ENCODE data around the gene NUB1.

DNA sequence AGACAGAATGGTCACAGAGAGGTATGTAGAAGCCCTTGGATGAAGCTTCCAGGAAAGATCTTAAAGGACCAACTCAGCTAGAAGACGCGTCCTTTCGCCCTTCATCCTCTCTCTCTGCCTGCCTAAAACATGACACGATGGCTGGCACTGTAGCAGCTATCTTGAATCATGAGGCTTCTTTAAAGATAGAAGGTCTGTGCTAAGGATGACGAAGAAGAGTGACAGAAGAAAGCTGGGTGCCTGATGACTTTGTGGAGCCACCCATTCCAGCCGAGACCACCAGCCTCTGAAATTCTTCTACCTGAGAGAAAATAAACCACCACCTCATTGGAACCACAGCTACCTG, 42.7 kb downstream of the NUB1 start:
- TF ChIP-seq, protein P1, sequence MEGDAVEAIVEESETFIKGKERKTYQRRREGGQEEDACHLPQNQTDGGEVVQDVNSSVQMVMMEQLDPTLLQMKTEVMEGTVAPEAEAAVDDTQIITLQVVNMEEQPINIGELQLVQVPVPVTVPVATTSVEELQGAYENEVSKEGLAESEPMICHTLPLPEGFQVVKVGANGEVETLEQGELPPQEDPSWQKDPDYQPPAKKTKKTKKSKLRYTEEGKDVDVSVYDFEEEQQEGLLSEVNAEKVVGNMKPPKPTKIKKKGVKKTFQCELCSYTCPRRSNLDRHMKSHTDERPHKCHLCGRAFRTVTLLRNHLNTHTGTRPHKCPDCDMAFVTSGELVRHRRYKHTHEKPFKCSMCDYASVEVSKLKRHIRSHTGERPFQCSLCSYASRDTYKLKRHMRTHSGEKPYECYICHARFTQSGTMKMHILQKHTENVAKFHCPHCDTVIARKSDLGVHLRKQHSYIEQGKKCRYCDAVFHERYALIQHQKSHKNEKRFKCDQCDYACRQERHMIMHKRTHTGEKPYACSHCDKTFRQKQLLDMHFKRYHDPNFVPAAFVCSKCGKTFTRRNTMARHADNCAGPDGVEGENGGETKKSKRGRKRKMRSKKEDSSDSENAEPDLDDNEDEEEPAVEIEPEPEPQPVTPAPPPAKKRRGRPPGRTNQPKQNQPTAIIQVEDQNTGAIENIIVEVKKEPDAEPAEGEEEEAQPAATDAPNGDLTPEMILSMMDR (conservative IDR thresholded peaks at IDR 0.05 in 1 of 2, IDR thresholded peaks at IDR 0.05 in 1 of 2; ENCODE audit: extremely low read depth in 1 of 2, insufficient read depth in 1 of 2, low read depth in 1 of 2, low read length in 2 of 2) = no peak
- TF ChIP-seq EZH2 (IDR thresholded peaks at IDR 0.05; ENCODE audit: borderline replicate concordance, low read length) = no peak
